GM15510 (cell line): ENCODE data around the gene SRMS.

Experiments used
- POLR2A ChIP-seq: IDR thresholded peaks from 3 replicates; pipeline ENCODE4 v1.6.1; 2011; ENCODE audit warnings: borderline replicate concordance; ENCODE audit not compliant: insufficient read length; ENCODE audit errors: extremely low read depth

The SRMS gene

DNA sequence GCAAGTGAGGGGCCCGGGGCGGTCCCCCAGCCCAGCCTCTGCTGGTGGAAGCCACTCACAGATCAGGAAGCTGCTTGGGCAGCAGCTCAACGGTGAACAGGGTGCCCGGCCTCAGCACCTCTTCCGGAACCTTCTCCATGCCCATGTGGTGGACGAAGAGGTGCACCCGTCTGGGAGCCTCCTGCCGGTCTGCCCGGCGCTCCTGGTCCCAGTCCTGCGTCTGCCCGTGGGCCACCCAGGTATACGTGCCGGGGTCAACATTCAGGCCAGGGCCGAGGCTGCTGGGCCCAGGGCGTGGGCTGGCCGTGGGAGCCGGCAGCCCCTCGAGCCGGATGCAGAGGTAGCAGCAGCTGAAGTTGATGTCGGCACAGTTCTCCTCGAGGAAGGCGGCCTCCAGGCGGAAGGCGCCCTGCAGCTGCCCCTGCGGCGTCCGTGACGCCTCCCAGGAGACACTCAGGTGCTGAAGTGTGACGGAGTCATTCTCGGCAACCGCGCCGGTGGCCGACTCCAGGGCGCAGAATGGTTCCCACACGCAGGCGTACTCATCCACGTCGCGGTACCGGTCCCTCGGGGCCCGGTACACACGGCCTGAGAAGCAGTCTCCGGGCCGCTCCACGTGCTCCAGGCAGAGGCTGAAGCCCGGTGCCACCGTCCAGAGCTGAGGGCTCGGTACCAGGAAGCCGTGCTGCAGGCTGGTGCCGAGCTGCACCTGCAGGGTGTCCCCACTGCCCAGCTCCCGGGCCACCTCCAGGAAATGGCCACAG, 15.1 kb upstream of the SRMS start:
- no peak for TF ChIP-seq POLR2A

DNA sequence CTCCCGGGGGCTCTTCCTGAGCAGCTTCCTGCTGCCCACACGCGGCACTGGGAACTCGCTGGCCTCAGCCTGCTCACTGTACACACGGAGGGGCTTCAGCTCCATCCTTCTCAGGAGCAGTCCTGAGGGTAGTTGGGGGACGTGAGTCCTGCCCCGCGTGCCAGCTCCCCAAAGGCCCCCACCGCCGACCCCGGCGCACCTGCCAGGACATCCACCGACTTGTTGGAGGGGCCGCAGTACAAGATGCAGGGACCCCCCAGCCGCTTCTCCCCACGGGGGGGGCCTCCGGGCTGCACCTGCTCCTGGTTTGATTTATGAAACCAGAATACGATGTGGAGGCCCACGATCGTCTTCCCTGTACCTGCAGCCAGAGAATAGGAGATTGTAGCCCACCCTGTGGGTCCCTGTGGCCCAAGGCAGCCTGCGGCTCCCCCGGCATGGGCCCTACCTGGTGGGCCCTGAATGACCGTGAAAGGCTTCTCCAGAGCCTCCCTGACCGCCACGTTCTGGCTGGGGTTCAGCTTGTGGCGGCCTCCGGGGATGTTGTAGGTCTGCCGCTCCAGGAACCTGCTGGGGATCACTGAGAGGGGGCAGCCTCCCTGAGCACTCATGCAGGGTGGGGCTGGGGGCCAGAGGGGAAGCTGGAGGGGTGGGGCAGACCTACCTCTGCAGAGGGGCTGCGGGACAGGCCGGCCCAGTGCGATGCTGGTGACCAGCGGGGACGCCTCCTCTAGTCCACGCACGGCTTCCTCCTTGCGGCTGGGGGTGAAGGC, 14.3 kb upstream of the SRMS start:
- no peak for TF ChIP-seq POLR2A

DNA sequence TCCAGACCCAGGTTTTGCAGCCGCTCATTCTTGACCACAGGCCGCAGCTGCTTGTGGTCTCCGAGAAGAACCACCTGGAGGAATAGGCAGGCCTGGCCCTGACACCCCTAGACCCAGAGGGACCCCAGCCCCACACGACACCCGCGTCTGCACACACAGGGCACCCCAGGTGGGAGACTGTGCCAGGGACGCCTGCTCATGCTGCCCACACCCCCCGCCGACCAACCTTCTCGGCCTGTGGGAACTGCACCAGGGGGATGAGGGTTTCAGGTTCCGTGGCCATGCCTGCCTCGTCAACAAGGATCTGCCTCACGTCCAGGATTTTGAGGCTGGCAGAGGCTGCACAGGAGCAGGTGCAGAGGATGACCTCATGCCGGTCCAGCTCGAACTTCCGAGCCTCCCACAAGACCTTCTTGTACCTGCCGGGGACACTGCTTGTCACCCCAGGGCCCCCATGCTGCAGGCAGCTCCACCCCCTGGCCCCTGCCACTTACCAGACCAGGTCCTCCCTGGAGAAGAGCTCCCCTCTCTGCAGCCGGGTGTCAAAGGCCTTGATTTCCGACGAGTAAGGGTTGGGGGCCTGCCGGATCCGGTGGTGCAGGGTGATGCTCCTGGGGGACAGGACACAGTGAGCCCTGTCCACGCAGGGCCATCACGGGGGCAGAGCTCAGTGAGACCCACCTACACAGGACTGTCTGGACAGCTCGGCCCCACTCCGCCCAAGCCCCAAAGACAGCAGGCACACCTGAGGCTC, 13.5 kb upstream of the SRMS start:
- no peak for TF ChIP-seq POLR2A

- no peak for TF ChIP-seq POLR2A
Measured at GRCh38 chr20:63560333-63560805, 12.8 kb upstream of the SRMS start.

- no peak for TF ChIP-seq POLR2A
Measured at GRCh38 chr20:63558804-63559484, 11.4 kb upstream of the SRMS start.

DNA sequence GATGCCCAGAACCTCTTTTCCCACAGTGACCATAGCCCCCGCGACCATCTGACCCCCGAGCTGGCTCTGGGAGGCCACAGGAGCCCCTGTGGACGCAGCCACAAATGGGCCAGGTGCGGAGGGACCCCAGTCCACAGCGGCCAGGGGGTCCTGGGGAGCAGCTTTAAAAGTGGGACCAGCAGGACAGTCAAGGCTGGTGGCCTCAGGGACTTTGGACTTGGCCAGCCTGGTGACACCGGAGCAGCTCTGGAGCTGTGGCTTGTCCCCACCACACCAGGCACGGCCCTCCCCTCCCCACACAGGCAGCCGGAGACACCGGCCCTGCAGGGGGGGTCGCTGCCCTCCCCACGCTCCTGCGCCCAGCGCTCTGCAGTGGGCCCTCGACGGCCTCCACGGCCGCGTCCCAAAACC, 9.9 kb upstream of the SRMS start:
- no peak for TF ChIP-seq POLR2A

DNA sequence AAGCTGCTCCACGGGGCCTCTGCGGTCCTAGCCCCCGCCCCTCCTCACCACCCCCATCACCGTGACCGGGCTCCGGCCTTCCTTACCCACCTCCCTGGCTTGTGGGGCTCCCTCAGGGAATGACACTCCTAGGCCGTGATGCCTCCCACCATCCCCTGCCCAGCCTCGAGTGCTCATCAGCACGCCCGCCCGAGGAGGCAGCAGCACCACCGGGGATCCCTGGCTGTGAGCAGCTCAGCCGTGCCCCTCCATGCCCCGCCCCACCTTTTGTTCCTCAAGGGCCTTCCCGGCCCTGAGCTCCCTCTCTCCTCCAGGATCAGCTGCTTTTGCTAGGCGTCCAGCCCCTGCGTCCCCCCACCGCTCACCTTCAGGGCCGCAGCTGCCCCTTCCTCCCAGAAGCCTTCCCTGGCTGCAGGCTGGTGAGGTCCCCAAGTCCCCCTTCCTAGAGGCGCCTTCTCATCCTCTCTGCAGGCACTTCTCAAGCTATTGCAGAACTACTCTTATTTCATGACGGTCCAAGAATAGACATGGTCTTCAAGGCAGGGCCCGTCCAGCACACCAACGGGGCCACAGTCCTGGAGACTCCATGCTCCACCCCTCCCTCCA, 9.4 kb upstream of the SRMS start:
- no peak for TF ChIP-seq POLR2A

DNA sequence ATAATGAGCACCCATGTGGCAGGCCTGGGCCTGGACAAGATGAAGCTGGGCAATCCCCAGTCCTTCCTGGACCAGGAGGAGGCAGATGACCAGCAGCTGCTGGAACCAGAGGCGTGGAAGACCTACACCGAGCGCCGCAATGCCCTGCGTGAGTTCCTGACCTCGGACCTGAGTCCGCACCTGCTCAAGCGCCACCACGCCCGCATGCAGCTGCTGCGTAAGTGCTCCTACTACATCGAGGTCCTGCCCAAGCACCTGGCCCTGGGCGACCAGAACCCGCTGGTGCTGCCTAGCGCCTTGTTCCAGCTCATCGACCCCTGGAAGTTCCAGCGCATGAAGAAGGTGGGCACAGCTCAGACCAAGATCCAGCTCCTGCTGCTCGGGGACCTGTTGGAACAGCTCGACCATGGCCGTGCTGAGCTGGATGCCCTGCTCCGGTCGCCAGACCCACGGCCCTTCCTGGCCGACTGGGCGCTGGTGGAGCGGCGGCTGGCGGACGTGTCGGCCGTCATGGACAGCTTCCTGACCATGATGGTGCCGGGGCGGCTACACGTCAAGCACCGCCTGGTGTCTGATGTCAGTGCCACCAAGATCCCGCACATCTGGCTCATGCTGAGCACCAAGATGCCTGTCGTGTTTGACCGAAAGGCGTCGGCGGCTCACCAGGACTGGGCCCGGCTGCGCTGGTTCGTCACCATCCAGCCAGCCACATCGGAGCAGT, 8.3 kb upstream of the SRMS start:
- no peak for TF ChIP-seq POLR2A

DNA sequence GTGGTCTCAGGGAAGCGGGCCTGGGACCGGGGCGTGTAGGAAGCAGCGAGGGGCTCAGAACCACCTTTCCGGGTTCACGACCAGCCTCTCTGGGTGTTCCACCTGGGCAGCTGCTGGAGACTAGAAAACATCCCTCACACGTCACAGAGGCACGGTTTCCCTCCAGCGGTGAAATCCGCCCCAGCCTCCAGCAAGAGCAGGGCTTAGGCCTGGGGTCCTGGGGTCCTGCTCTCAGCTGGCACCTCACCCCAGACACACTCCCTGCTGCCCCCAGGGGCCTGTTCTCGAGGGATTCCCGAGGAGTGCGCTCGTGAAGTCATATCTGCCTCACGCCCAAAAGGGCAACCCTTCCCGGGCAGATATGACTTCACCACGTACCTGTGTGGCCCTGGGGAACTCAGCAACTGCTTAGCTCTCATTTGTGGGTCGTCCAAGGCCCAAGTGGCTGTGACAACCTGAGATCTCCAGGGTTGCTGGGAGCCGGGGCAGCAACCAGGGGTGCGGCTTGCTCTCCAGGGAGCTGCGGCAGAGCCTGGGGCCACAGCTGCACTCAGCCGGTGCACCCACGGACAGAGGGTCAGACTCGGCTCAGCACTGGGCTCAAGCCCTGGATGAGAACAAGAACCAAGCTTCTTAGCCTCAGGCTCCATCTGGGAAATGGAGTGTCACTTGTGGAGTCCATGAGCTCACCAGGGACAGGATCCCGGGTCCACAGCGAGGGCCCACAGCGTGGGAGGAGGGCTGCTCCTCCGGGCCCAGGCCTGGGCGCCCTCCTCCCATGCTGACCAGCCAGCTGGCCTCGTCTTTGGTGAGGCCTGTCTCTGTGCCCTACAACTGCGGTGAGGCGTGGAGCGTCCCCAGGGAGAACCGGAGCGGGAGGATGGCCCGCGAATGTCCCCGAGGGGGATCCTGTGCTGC, 7.1 kb upstream of the SRMS start:
- no peak for TF ChIP-seq POLR2A

DNA sequence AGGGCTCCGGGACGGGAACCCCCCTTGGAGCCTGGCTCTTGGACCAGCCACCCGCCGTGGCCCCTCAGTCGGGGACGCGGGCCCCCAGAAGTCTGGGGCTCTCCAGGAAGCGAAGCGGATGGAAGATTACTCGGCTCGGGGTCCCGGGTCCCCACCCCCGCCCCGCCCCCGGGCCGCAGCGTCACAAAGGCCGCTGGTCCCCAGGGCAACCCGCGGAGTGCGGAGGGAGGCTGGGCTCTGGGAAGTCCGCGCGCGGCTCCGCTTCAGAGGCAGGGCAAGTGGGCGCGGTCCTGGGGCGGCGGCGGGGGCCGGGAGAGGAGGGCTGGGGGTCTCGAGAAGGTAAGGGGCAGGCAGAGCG, 6.4 kb upstream of the SRMS start, which contains the start of gene FNDC11:
FNDC11 (plus strand) TSS at position 227 of the 358 bp plus-strand sequence. CDS start 1,505 bp downstream, outside the sequence.
- TF ChIP-seq POLR2A: no peak

DNA sequence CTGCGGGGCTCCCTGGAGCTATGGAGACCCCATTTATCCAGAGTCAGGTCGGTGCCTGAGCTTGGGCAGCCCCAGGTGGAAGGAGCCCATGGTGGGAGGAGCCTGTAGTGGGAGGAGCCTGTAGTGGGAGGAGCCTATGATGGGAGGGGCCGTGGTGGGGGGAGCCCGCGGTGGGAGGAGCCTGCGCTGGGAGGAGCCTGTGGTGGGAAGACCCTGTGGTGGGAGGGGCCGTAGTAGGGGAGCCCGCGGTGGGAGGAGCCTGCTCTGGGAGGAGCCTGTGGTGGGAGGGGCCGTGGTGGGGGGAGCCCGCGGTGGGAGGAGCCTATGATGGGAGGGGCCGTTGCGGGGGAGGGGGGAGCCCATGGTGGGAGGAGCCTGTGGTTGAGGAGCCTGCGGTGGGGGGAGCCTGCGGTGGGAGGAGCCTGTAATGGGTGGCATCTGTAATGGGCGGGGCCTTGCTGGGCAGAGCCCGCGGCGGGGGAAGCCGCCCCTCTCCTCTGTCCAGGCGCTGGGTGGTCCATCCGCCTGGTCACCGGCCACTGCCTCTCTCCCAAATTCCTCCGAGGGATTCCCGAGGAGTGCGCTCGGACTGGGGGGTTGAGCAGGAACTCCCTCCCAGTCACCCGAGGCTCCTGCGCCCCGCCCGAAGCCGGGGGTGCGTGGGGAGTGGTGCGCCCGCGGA, 5.8 kb upstream of the SRMS start:
- TF ChIP-seq POLR2A: no peak

- TF ChIP-seq POLR2A: no peak
Measured at GRCh38 chr20:63552481-63553249, 5.1 kb upstream of the SRMS start.

DNA sequence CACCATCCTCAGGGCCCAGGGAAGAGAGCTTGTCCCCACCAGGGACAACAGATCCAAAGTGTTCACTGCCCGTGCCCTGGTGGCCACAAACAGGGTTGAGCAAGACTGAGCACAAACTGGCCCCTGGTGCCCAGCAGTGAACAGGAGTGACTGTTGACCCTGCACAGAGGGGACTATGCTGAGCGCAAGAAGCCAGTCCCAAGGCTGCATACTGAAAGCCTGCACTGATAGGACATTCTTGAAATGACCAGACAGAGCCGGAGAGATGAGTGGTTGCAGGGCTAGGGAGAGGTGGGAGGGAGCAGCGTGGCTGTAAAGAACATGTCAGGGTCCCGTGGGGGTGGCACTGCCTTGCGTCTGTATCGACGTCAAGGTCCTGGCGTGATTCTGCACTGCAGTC, 3.5 kb upstream of the SRMS start:
- no peak for TF ChIP-seq POLR2A
